Measurements from ENCODE around the gene CDC14A. TPM values are rescaled to one million over a fixed set of nuclear protein-coding genes. Genes with fewer than 3 reads are reported as not detected.

CDC14A gene
- total and polyA plus RNA-seq, 2 donors (not counting 3 experiments of a cell fraction or from before 2014, with no cell fraction given), result 3.4 to 13.9 TPM

- intact Hi-C loops (cut with micrococcal nuclease) (no loop called here), dilution Hi-C loops (cut with MboI; ENCODE audit: extremely low pct_ligation_motif_present, low sequenced_read_pairs) (no loop called here)
- Histone ChIP-seq H3K79me2 (ENCODE audit: control insufficient read depth, insufficient read depth, low read length) (no peaks in the 10 kb centered on the region), H3K27me3 (ENCODE audit: control insufficient read depth in 2 of 2, insufficient read depth in 2 of 2, low read length in 2 of 2) (no peaks in the 10 kb centered on the region), H3K36me3 (ENCODE audit: control insufficient read depth in 2 of 2, extremely low read depth in 1 of 2, insufficient read depth in 2 of 2, low read length in 2 of 2) (peaks cover 0 to 1% of the 10 kb centered on the region in 2 experiments), H3K9ac (replicated peaks; ENCODE audit: extremely low read depth, insufficient read depth, low read length) (no peak overlapping the region), H4K20me1 (replicated peaks; ENCODE audit: control insufficient read depth, extremely low read depth, insufficient read depth, low read length) (no peaks in the 10 kb centered on the region), H3K27ac (ENCODE audit: insufficient read depth, low read depth, low read length) (no peak overlapping the region), H3K4me1 (ENCODE audit: control insufficient read depth, extremely low read depth, insufficient read depth, low read length) (peaks cover 17% of the 10 kb centered on the region), H3K4me3 (replicated peaks in 1 of 3; ENCODE audit: insufficient read depth in 1 of 3, low read depth in 1 of 3, low read length in 3 of 3) (no peak overlapping the region), H3K9me1 (replicated peaks; ENCODE audit: control insufficient read depth, extremely low read depth, insufficient read depth, low read length) (no peaks in the 10 kb centered on the region), H3K4me2 (ENCODE audit: insufficient read depth, low read length) (no peak overlapping the region), H3K9me3 (replicated peaks; ENCODE audit: control insufficient read depth, insufficient read depth, low read length) (no peaks in the 10 kb centered on the region), H2AFZ (ENCODE audit: low read depth, low read length) (no peak overlapping the region)
- FAIRE-seq (no peak), DNase-seq (ENCODE audit: low read depth, low spot score) (no peak)
- CTCF ChIA-PET, result interaction anchor here (0.8 to 2.0 kb wide), 4 partner anchors 19 to 107 kb away, joined by 3 to 4 read pairs (median 4); no protein-coding TSS in a partner anchor
- no peak for TF ChIP-seq MYC (IDR thresholded peaks at IDR 0.05; ENCODE audit: low read depth, low read length)
- TF ChIP-seq POLR2AphosphoS5 (IDR thresholded peaks at IDR 0.05; ENCODE audit: insufficient read depth, low read depth, low read length), result no peak
- no peak for TF ChIP-seq FOS (IDR thresholded peaks at IDR 0.05; ENCODE audit: borderline replicate concordance, insufficient read depth, low read length)
- TF ChIP-seq EZH2 (IDR thresholded peaks at IDR 0.05; ENCODE audit: borderline replicate concordance, low read depth, low read length, severe bottlenecking), result no peak
- no peak for TF ChIP-seq MAX (IDR thresholded peaks at IDR 0.05; ENCODE audit: insufficient read depth, insufficient read length)
- no peak for TF ChIP-seq CTCF (IDR thresholded peaks at IDR 0.05; ENCODE audit: extremely low read depth in 1 of 2, insufficient read depth in 1 of 2, low read depth in 1 of 2, low read length in 2 of 2)
- no peak for TF ChIP-seq POLR2A (IDR thresholded peaks at IDR 0.05; ENCODE audit: low read depth, low read length)
- TF ChIP-seq JUN (IDR thresholded peaks at IDR 0.05; ENCODE audit: borderline replicate concordance, insufficient read depth, insufficient read length, low read depth), result no peak
- TF ChIP-seq GATA2 (IDR thresholded peaks at IDR 0.05; ENCODE audit: insufficient read depth, insufficient read length, low read depth, low read length), result no peak
- BruUV-seq (replicated peaks), result no TSS peak
- POLR2A ChIA-PET, result no interaction called here
Observed at GRCh38 chr1:100396651-100397050, 44.3 kb downstream of the CDC14A start.

Measured in endothelial cell of umbilical vein (primary cell).